ENCODE measurements around the gene BMPR1B. TPM values are rescaled to one million over a fixed set of nuclear protein-coding genes. Genes with fewer than 3 reads are reported as not detected.

BMPR1B gene
- total and polyA plus RNA-seq, 9 donors, result 6.6 to 21.1 (median 11.7) TPM

DNA sequence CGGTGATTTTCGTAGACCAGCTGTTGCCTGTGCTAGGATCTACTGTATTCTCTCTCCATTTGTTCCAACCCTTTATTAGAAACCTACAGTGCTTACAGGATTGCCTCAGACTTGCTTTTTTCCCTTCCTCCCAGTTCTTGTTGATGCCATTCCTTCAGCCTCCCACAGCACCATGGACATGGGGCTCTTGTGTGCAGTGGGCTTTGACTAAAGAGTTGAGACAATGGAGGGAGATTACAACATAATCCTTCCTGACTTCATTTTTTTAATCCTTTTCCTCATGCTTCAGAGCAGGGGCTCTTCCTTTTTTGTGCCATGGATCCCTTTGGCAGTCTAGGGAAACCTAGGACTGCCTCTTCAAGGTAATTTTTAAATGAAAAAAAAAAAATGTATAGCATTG is 92.1 kb downstream of the BMPR1B start:
- Histone ChIP-seq H3K4me1 (ENCODE audit: control insufficient read depth, insufficient read depth, low read length) (no peaks in the 10 kb centered on the region), H3K4me3 (ENCODE audit: low read length) (no peak overlapping the region), H3K27me3 (ENCODE audit: control insufficient read depth, insufficient read depth, low read length) (no peaks in the 10 kb centered on the region), H3K9me3 (replicated peaks; ENCODE audit: control insufficient read depth, low read depth, low read length) (peaks cover 4% of the 10 kb centered on the region), H3K27ac (ENCODE audit: low read length) (no peak overlapping the region), H3K36me3 (ENCODE audit: control insufficient read depth, insufficient read depth, low read length) (no peaks in the 10 kb centered on the region)
- no CpG with 5 or more reads among the region's 2 CpGs for WGBS (ENCODE audit: insufficient coverage)
- DNase-seq, result no peak

DNA sequence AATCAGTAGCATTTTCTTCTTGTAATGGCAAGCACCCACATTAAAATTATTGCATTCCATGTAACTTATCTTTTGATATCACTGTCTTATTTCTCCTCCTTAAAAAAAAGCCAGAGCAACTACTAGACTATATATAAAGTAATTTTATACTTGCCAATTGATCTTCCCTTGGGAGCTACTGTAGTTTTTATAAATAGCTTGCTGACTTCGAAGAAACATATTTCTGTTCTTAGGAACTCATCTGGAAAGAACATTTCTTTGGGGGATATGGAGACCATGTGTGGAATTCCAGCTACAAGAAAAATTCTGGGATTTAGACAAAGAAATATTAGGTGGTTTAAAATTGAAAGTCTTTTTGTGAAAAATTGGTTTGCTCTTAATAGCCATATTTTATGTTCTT is 94.9 kb downstream of the BMPR1B start:
- H3K4me3 ChIP-seq (ENCODE audit: low read length), result no peak overlapping the region
- peak overlapping the region; percentile 23 for H3K27ac ChIP-seq (ENCODE audit: low read length)
- H3K27me3 ChIP-seq (ENCODE audit: control insufficient read depth, insufficient read depth, low read length), result no peaks in the 10 kb centered on the region
- no CpG with 5 or more reads among the region's 1 CpG for WGBS (ENCODE audit: insufficient coverage)
- H3K9me3 ChIP-seq (replicated peaks; ENCODE audit: control insufficient read depth, low read depth, low read length), result no peaks in the 10 kb centered on the region
- DNase-seq, result peak; percentile 94
- no peaks in the 10 kb centered on the region for H3K36me3 ChIP-seq (ENCODE audit: control insufficient read depth, insufficient read depth, low read length)
- H3K4me1 ChIP-seq (ENCODE audit: control insufficient read depth, insufficient read depth, low read length), result no peaks in the 10 kb centered on the region

DNA sequence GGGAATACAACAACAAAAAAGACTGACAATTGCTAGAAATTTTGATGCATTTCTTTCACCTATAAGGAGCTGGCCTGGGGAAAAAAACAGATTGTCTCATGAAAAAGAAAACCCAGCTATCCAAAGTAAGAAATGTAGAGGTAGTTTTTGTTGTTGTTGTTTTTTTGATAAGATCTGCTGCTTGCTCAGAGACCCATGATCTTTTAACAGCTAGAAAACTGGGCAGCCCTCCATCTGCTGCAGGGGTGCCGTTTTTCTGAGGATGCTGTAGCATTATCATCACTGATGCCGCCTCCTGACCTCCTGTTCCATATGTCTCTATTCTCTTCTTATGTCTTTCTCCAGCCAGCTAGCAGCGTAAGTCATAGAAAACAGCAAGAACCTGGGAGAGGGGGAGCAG is 98.3 kb downstream of the BMPR1B start:
- WGBS (ENCODE audit: insufficient coverage), result 50% methylated on average over 1 of the region's 3 CpGs
- H3K27ac ChIP-seq (ENCODE audit: low read length), result no peak overlapping the region
- no peaks in the 10 kb centered on the region for H3K27me3 ChIP-seq (ENCODE audit: control insufficient read depth, insufficient read depth, low read length)
- no peaks in the 10 kb centered on the region for H3K36me3 ChIP-seq (ENCODE audit: control insufficient read depth, insufficient read depth, low read length)
- H3K9me3 ChIP-seq (replicated peaks; ENCODE audit: control insufficient read depth, low read depth, low read length), result no peaks in the 10 kb centered on the region
- DNase-seq, result no peak
- no peak overlapping the region for H3K4me3 ChIP-seq (ENCODE audit: low read length)
- no peaks in the 10 kb centered on the region for H3K4me1 ChIP-seq (ENCODE audit: control insufficient read depth, insufficient read depth, low read length)

DNA sequence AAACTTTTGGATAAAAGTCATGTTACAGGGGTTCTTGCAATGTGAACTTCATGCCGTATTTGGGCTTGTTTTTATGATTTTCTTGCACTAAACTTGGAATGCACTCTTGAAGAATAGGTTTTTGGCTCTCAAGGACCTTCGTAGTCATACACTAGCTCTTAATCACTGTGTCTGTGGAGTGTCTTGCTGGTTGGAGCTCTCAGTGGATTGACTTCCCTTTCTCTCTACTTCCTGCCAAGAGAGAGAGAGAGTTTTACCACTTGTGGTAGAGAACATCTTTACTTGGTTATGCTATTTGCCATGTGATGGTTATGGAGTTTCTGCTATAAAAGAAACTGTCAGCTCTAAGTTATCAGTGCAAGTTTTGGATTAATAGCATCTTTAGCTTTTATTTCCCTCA is 112.4 kb downstream of the BMPR1B start:
- H3K4me1 ChIP-seq (ENCODE audit: control insufficient read depth, insufficient read depth, low read length), result no peaks in the 10 kb centered on the region
- no peaks in the 10 kb centered on the region for H3K9me3 ChIP-seq (replicated peaks; ENCODE audit: control insufficient read depth, low read depth, low read length)
- no peak overlapping the region for H3K4me3 ChIP-seq (ENCODE audit: low read length)
- no peaks in the 10 kb centered on the region for H3K27me3 ChIP-seq (ENCODE audit: control insufficient read depth, insufficient read depth, low read length)
- peak; percentile 20 for DNase-seq
- H3K27ac ChIP-seq (ENCODE audit: low read length), result no peak overlapping the region
- WGBS (ENCODE audit: insufficient coverage), result no CpG with 5 or more reads among the region's 2 CpGs
- H3K36me3 ChIP-seq (ENCODE audit: control insufficient read depth, insufficient read depth, low read length), result no peaks in the 10 kb centered on the region

DNA sequence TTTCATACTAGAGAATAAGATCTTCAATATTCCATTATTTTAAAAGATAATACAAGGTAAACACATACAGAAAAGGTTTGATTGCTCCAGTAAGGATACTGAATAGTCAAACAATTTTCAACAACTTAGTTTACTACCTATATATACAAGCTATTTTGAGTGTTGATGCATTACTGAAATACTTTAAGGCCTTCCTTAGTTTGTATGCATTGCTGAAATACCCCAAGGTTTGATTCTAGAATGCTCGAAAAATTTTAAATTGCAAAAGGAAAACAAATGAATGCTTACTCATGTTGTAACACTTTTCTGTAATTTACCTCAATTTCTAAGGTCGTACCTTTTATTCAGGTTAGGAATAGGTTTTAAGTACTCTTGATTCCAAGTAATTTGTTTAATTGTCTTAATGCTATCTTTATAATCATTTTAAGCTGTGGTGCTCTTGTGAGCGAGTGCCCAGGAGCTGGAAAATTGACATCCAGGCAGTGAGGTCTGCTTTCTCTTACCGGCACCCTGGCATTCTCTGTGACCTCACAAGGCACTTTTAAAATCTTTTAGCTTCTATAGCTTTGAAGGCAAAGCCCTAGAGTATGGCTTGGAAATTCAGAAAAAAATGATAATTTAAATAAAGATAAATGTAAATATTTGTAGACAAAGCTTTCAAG is 114.0 kb downstream of the BMPR1B start:
- H3K27ac ChIP-seq (ENCODE audit: low read length), result no peak overlapping the region
- no peaks in the 10 kb centered on the region for H3K36me3 ChIP-seq (ENCODE audit: control insufficient read depth, insufficient read depth, low read length)
- H3K4me1 ChIP-seq (ENCODE audit: control insufficient read depth, insufficient read depth, low read length), result no peaks in the 10 kb centered on the region
- no peak for DNase-seq
- no peaks in the 10 kb centered on the region for H3K27me3 ChIP-seq (ENCODE audit: control insufficient read depth, insufficient read depth, low read length)
- no peak overlapping the region for H3K4me3 ChIP-seq (ENCODE audit: low read length)
- WGBS (ENCODE audit: insufficient coverage), result no CpG with 5 or more reads among the region's 4 CpGs
- H3K9me3 ChIP-seq (replicated peaks; ENCODE audit: control insufficient read depth, low read depth, low read length), result no peaks in the 10 kb centered on the region

DNA sequence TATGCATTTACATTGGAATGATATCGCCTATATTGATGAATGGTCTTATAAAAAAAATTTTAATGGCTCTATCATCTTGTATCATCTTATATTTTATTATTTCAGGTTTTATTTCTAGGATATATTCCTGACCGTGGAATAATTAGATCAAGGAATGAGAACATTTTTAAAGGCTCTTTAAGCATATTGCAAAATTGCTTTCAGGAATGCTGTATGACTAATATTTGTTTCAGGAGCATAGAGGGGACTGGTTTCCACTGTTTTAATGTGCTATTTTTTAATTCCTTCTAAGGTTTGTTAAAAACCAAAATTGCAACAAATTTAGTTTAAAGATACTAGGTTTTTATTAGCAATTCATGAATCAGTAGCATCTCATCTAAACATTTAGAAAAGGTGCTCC is 120.2 kb downstream of the BMPR1B start:
- H3K27ac ChIP-seq (ENCODE audit: low read length), result no peak overlapping the region
- no peaks in the 10 kb centered on the region for H3K27me3 ChIP-seq (ENCODE audit: control insufficient read depth, insufficient read depth, low read length)
- H3K36me3 ChIP-seq (ENCODE audit: control insufficient read depth, insufficient read depth, low read length), result no peaks in the 10 kb centered on the region
- no peaks in the 10 kb centered on the region for H3K9me3 ChIP-seq (replicated peaks; ENCODE audit: control insufficient read depth, low read depth, low read length)
- no peak overlapping the region for H3K4me3 ChIP-seq (ENCODE audit: low read length)
- WGBS (ENCODE audit: insufficient coverage), result no CpG with 5 or more reads among the region's 2 CpGs
- DNase-seq, result no peak
- H3K4me1 ChIP-seq (ENCODE audit: control insufficient read depth, insufficient read depth, low read length), result no peaks in the 10 kb centered on the region

DNA sequence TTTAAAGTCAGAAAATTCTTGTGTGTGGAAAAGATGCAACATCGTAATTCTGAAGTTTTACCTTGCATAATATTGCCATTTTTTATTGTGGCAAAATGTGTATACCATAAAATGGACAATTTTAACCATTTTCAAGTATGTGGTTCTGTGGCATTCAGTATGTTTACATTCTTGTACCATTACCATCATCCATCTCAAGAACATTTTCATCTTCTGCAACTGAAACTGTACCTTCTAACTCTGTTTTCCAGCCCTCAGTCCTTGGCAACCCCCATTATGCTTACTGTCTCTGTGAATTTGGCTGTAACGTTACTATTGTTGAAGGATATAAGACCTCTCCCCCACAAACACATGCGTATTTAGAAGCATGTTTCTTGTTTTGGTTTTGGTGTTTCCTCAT is 123.2 kb downstream of the BMPR1B start:
- no peaks in the 10 kb centered on the region for H3K4me1 ChIP-seq (ENCODE audit: control insufficient read depth, insufficient read depth, low read length)
- H3K4me3 ChIP-seq (ENCODE audit: low read length), result no peak overlapping the region
- no peaks in the 10 kb centered on the region for H3K36me3 ChIP-seq (ENCODE audit: control insufficient read depth, insufficient read depth, low read length)
- no CpG with 5 or more reads among the region's 3 CpGs for whole genome bisulfite sequencing (ENCODE audit: insufficient coverage)
- no peak for DNase-seq
- no peaks in the 10 kb centered on the region for H3K27me3 ChIP-seq (ENCODE audit: control insufficient read depth, insufficient read depth, low read length)
- H3K9me3 ChIP-seq (replicated peaks; ENCODE audit: control insufficient read depth, low read depth, low read length), result no peaks in the 10 kb centered on the region
- no peak overlapping the region for H3K27ac ChIP-seq (ENCODE audit: low read length)

DNA sequence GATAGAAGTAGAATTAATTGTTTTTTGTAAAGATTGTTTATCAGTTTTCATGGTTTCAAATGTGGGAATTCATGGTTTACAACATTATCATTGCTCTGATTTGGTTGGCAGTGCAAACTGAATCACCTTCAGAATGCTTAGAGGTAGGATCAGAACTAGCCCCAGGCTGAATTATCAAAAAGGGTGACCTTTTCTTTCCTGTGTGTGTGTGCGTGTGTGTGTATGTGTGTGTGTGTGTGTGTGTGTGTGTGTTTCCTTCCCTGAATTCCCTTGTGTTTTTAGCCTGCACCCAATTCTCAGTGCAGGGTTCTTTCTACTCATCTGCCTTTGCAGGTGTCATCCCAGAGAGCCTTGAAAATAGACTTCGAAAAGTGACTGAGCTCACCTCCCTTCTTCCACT is 125.0 kb downstream of the BMPR1B start:
- Histone ChIP-seq H3K36me3 (ENCODE audit: control insufficient read depth, insufficient read depth, low read length) (no peaks in the 10 kb centered on the region), H3K4me1 (ENCODE audit: control insufficient read depth, insufficient read depth, low read length) (no peaks in the 10 kb centered on the region), H3K4me3 (ENCODE audit: low read length) (no peak overlapping the region), H3K9me3 (replicated peaks; ENCODE audit: control insufficient read depth, low read depth, low read length) (no peaks in the 10 kb centered on the region), H3K27ac (ENCODE audit: low read length) (no peak overlapping the region), H3K27me3 (ENCODE audit: control insufficient read depth, insufficient read depth, low read length) (no peaks in the 10 kb centered on the region)
- no peak for DNase-seq
- no CpG with 5 or more reads among the region's 2 CpGs for WGBS (ENCODE audit: insufficient coverage)

DNA sequence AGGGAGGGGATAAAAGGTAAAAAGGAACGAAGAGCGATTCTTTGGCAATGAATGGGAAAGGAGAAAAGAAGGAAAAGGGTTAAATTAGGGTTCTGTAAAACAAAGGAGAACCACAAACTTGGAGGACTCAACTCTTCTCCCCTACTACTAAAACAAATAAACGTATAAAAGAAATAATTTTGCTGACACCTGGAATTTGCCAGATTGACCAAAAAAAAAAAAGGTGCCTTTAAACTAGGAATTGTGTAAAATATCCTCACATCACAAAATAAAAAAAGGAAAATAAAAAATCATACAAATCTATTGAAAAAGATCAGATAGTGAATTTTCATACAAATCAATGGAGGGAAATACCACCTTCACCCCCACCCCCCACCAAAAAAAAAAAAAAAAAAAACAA is 129.3 kb downstream of the BMPR1B start:
- Histone ChIP-seq H3K9me3 (replicated peaks; ENCODE audit: control insufficient read depth, low read depth, low read length) (peaks cover 4% of the 10 kb centered on the region), H3K27me3 (ENCODE audit: control insufficient read depth, insufficient read depth, low read length) (no peaks in the 10 kb centered on the region), H3K36me3 (ENCODE audit: control insufficient read depth, insufficient read depth, low read length) (no peaks in the 10 kb centered on the region), H3K4me1 (ENCODE audit: control insufficient read depth, insufficient read depth, low read length) (no peaks in the 10 kb centered on the region), H3K27ac (ENCODE audit: low read length) (no peak overlapping the region), H3K4me3 (ENCODE audit: low read length) (no peak overlapping the region)
- WGBS (ENCODE audit: insufficient coverage), result no CpG with 5 or more reads among the region's 3 CpGs
- DNase-seq, result no peak

DNA sequence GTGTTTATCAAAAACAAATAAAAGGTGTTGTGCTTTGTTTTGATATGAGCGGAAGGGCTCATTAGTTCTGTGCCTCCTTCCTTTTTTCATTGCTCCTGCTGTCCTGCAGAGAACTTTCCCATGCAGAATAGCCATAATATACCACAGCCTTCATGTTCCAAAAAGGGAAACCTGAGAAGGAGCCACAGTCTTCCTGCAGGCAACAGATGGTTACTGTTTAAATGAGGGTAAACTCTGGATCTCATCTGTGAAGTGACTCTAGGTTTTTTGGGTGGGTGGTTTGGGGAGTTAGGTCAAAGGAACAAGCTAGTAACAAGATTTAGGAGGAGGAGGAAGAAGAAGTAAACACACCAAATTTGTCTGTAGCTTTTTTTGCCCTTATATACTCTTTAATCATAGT is 131.8 kb downstream of the BMPR1B start:
- Histone ChIP-seq H3K4me3 (ENCODE audit: low read length) (no peak overlapping the region), H3K27ac (ENCODE audit: low read length) (peak overlapping the region; percentile 22), H3K36me3 (ENCODE audit: control insufficient read depth, insufficient read depth, low read length) (no peaks in the 10 kb centered on the region), H3K27me3 (ENCODE audit: control insufficient read depth, insufficient read depth, low read length) (no peaks in the 10 kb centered on the region), H3K9me3 (replicated peaks; ENCODE audit: control insufficient read depth, low read depth, low read length) (peaks cover 4% of the 10 kb centered on the region), H3K4me1 (ENCODE audit: control insufficient read depth, insufficient read depth, low read length) (no peaks in the 10 kb centered on the region)
- DNase-seq, result peak; percentile 27
- no CpG with 5 or more reads among the region's 1 CpG for WGBS (ENCODE audit: insufficient coverage)

DNA sequence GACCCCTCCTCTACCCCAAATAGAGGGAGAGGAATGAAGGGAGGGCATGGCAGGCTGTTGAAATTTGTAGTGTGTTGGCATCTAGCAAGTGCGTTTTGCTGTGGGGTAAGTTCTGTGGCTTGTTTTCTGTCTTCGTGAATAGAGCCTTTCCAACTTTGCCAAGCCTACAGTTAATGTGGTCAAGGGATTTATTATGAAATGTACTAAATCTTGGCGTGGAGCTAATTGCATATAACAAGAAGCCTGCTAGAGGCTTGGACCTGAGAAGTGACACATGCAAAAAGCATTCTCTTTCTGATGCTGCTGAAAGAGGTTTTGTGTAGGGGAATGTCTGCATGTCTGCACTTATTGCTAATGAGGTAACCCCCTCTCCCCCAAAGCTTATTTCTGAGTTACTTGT is 132.2 kb downstream of the BMPR1B start:
- peak overlapping the region; percentile 22 for H3K27ac ChIP-seq (ENCODE audit: low read length)
- no peaks in the 10 kb centered on the region for H3K36me3 ChIP-seq (ENCODE audit: control insufficient read depth, insufficient read depth, low read length)
- H3K4me1 ChIP-seq (ENCODE audit: control insufficient read depth, insufficient read depth, low read length), result no peaks in the 10 kb centered on the region
- no peaks in the 10 kb centered on the region for H3K27me3 ChIP-seq (ENCODE audit: control insufficient read depth, insufficient read depth, low read length)
- DNase-seq, result no peak
- H3K4me3 ChIP-seq (ENCODE audit: low read length), result no peak overlapping the region
- no CpG with 5 or more reads among the region's 3 CpGs for WGBS (ENCODE audit: insufficient coverage)
- H3K9me3 ChIP-seq (replicated peaks; ENCODE audit: control insufficient read depth, low read depth, low read length), result peaks cover 4% of the 10 kb centered on the region
